Measurements from ENCODE around the gene NAA10.

DNA sequence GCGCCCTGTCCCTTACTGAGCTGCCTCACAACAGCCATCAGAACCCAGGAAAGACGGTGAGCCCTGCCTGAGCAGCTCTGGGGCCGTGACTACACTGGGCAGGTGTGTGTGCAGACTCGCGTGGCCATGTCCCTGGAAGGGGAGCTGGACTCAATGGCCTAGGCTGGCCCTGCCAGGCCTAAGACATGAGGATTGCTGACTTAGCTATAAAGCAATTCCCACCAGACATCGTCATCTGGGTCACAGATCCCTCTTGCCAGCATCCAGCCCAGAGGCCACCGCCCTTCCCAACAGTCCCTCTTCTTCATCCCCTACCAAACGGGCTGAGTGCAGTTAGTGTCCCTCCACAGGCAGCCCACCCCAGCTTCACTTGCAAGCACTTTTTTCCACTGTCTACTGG is 3.7 kb downstream of the NAA10 start:
- TF ChIP-seq FOSL1 (IDR thresholded peaks at IDR 0.05; ENCODE audit: low read depth) (no peak), EZH2 (IDR thresholded peaks at IDR 0.05) (no peak), JUND (IDR thresholded peaks at IDR 0.05) (no peak), RAD21 (IDR thresholded peaks at IDR 0.05; ENCODE audit: low read depth) (no peak)
- TF ChIP-seq, protein P1, sequence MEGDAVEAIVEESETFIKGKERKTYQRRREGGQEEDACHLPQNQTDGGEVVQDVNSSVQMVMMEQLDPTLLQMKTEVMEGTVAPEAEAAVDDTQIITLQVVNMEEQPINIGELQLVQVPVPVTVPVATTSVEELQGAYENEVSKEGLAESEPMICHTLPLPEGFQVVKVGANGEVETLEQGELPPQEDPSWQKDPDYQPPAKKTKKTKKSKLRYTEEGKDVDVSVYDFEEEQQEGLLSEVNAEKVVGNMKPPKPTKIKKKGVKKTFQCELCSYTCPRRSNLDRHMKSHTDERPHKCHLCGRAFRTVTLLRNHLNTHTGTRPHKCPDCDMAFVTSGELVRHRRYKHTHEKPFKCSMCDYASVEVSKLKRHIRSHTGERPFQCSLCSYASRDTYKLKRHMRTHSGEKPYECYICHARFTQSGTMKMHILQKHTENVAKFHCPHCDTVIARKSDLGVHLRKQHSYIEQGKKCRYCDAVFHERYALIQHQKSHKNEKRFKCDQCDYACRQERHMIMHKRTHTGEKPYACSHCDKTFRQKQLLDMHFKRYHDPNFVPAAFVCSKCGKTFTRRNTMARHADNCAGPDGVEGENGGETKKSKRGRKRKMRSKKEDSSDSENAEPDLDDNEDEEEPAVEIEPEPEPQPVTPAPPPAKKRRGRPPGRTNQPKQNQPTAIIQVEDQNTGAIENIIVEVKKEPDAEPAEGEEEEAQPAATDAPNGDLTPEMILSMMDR (IDR thresholded peaks at IDR 0.05 in 2 of 3, conservative IDR thresholded peaks at IDR 0.05 in 1 of 3; ENCODE audit: borderline replicate concordance in 1 of 3, insufficient read depth in 1 of 3, low read depth in 2 of 3, low read length in 2 of 3): no peak
- TF ChIP-seq, protein P2, sequence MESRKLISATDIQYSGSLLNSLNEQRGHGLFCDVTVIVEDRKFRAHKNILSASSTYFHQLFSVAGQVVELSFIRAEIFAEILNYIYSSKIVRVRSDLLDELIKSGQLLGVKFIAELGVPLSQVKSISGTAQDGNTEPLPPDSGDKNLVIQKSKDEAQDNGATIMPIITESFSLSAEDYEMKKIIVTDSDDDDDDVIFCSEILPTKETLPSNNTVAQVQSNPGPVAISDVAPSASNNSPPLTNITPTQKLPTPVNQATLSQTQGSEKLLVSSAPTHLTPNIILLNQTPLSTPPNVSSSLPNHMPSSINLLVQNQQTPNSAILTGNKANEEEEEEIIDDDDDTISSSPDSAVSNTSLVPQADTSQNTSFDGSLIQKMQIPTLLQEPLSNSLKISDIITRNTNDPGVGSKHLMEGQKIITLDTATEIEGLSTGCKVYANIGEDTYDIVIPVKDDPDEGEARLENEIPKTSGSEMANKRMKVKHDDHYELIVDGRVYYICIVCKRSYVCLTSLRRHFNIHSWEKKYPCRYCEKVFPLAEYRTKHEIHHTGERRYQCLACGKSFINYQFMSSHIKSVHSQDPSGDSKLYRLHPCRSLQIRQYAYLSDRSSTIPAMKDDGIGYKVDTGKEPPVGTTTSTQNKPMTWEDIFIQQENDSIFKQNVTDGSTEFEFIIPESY (IDR thresholded peaks at IDR 0.05; ENCODE audit: extremely low read depth, insufficient replicate concordance, low read length): no peak
